ENCODE measurements around the gene ARID1B. TPM values are rescaled to one million over a fixed set of nuclear protein-coding genes. Genes with fewer than 3 reads are reported as not detected.

The ARID1B gene
- total and polyA plus RNA-seq, 2 donors, result 36.2 to 213 TPM

DNA sequence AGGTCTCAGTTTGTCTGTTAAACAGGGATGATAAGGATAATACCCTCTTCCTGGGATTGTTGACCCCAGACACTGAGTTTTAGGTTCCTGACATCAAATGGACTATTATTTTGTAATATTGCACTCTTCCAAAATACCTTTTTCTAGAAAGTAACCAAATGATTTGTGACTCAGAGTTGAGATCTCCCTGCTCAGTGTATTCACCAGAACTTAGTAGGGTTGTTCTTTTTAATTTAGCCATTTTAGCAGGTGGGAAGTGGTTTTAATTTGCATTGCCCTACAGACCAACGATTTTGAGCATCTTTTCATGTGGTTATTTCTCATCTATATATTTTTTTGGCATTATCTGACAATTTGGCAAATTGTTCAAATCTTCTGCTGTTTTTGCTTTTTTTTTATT, 471.1 kb downstream of the ARID1B start:
- DNase-seq (ENCODE audit: extremely low spot score), result no peak

DNA sequence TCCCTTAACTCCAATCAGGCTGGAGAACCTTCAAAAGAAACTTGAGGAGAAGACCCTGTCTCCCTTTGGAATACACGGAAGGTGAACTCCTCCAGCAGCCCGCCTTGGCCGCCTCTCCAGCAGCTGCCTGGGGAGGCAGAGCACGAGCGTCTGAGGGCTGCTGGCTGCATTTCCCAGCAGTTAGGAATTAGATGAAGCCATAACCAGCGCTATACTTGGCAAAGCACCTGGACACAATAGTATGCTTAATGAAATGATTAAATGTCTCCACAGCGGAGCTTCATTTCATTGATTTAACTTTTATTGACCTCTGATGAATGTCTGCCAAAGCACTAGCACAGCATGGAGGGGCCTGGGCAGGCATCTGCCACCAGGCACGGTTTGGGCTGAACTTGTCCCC, 472.6 kb downstream of the ARID1B start:
- Histone ChIP-seq H3K27ac (ENCODE audit: low read depth) (no peak overlapping the region), H3K4me1 (ENCODE audit: insufficient read depth) (no peaks in the 10 kb centered on the region), H3K36me3 (ENCODE audit: insufficient read depth) (no peaks in the 10 kb centered on the region), H3K4me3 (ENCODE audit: low read depth, low read length) (no peak overlapping the region)
- DNase-seq (ENCODE audit: extremely low spot score), result no peak
- WGBS, result 79% methylated on average over 8 of the region's 8 CpGs

More for the DNA sequence above, 471.1 kb downstream of the ARID1B start:
- H3K36me3 ChIP-seq (ENCODE audit: insufficient read depth), result no peaks in the 10 kb centered on the region
- no peak overlapping the region for H3K4me3 ChIP-seq (ENCODE audit: low read depth, low read length)
- 66% methylated on average over 1 of the region's 1 CpG for WGBS
- H3K4me1 ChIP-seq (ENCODE audit: insufficient read depth), result no peaks in the 10 kb centered on the region
- no peak overlapping the region for H3K27ac ChIP-seq (ENCODE audit: low read depth)

DNA sequence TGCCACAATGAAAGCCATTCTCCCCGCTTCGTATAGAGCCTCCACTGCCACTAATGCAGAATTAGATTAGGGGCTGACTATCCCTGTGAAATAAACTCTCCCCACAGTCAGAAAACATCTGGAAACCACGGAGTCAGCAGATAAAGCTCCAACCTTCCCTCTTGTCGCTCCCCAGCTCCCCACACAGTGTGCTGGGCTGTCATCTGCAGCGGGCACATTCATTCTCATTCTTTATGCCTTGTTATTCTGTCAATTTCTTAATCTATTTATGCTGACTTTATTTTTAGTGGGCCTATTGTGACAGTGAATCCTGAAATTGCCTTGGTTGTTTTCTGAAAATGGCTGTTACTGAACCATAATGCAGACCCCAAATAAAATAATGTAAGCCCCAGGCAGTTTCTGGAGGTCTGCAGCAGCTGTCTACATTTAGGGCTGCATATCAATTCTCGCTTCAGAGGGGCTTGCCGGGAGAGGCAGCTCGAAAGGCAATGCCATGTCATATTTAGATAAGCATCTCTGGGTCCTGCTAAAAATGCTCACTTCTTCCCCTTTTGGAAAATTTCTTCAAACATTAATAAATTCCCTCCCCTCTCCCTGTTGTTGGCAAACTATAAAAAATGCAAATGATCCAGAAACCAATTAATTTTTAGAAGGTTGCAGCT, 474.5 kb downstream of the ARID1B start:
- WGBS, result 82% methylated on average over 8 of the region's 8 CpGs
- DNase-seq (ENCODE audit: extremely low spot score), result no peak

DNA sequence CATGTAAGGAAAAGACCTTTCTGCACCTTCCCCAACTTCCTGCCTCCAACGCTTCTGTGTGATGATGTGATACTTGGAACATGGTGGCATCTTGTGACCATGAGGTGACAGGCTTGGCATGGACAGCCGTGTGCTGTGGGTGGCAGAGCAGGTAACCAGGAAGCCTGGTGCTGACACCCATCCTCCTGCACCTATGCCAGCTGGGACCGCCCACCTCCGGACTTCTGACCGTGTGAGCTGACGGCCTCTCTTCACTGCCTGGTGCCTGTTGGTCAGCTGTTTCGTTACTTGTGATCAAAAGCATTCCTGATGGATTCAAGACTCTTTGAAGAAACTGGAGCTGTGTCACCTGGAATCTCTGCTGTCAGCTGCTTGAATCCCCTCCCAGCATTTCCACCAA, 475.8 kb downstream of the ARID1B start:
- Histone ChIP-seq H3K4me1 (ENCODE audit: insufficient read depth) (no peaks in the 10 kb centered on the region), H3K36me3 (ENCODE audit: insufficient read depth) (no peaks in the 10 kb centered on the region), H3K4me3 (ENCODE audit: low read depth, low read length) (no peak overlapping the region), H3K27ac (ENCODE audit: low read depth) (no peak overlapping the region)
- no peak for DNase-seq (ENCODE audit: extremely low spot score)
- 75% methylated on average over 7 of the region's 7 CpGs for WGBS

More for the DNA sequence above, 474.5 kb downstream of the ARID1B start:
- Histone ChIP-seq H3K36me3 (ENCODE audit: insufficient read depth) (no peaks in the 10 kb centered on the region), H3K4me3 (ENCODE audit: low read depth, low read length) (no peak overlapping the region), H3K4me1 (ENCODE audit: insufficient read depth) (no peaks in the 10 kb centered on the region), H3K27ac (ENCODE audit: low read depth) (no peak overlapping the region)

DNA sequence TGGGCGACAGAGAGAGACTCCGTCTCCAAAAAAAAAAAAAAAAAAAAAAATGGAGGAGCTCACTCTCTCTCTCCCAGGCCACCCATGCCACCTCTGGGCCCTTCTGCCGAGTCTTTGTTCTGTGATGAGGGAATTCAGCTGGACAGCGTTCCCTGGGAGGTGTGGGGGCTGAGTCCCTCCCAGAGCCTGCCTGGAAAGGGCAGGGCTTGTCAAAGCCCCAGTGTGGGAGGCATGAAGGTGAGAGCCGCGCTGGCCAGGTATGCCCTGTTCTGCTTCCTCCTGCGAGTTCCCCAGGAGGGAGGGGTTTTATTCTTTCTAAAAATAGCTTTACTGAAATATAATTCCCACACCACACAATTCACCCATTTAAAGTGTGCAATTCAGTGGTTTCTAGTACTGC, 476.5 kb downstream of the ARID1B start:
- no peaks in the 10 kb centered on the region for H3K4me1 ChIP-seq (ENCODE audit: insufficient read depth)
- no peaks in the 10 kb centered on the region for H3K36me3 ChIP-seq (ENCODE audit: insufficient read depth)
- WGBS, result 88% methylated on average over 7 of the region's 7 CpGs
- H3K4me3 ChIP-seq (ENCODE audit: low read depth, low read length), result no peak overlapping the region
- H3K27ac ChIP-seq (ENCODE audit: low read depth), result no peak overlapping the region
- no peak for DNase-seq (ENCODE audit: extremely low spot score)

DNA sequence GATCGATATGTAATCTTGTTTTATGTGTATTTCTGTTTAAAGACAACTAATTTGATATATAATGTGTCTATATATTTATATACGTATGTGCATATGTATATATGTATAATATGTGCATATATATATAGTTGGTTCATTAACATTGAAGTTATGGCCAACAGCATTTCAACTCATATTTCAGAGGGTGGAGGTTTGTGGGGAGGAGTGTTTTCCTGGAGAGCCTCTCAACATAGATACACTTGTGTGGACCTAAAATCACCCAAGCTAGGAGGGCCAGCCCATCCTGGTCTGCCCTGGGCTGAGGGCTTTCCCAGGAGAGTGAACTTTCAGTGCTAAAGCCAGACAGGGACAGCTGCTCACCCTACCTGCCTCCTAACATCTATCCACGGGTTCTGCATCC, 477.4 kb downstream of the ARID1B start:
- no peak overlapping the region for H3K4me3 ChIP-seq (ENCODE audit: low read depth, low read length)
- no peak for DNase-seq (ENCODE audit: extremely low spot score)
- WGBS, result 87% methylated on average over 3 of the region's 3 CpGs

DNA sequence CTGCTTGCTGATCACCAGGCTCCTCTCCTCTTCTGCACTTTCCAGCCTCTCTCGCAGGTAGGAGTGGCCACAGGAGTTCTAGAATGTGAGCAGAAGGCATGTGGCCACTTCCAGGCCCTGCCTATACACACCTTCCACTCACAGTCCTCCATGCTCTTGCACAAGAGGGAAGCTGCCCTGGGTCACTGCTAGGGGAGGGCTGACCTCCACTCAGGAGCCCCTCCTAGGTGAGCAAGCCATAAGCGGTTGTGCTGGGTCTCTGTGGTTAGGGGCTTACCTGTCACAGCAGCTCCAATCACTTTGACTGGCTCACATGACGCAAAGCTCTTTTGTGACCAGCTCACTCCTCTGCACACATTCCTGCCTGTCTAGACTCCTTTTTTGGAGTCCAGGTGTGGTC, 477.9 kb downstream of the ARID1B start:
- no peak for DNase-seq (ENCODE audit: extremely low spot score)
- Histone ChIP-seq H3K36me3 (ENCODE audit: insufficient read depth) (no peaks in the 10 kb centered on the region), H3K4me1 (ENCODE audit: insufficient read depth) (no peaks in the 10 kb centered on the region), H3K27ac (ENCODE audit: low read depth) (no peak overlapping the region), H3K4me3 (ENCODE audit: low read depth, low read length) (no peak overlapping the region)
- 95% methylated on average over 3 of the region's 3 CpGs for WGBS

More for the DNA sequence above, 477.4 kb downstream of the ARID1B start:
- Histone ChIP-seq H3K36me3 (ENCODE audit: insufficient read depth) (no peaks in the 10 kb centered on the region), H3K4me1 (ENCODE audit: insufficient read depth) (no peaks in the 10 kb centered on the region), H3K27ac (ENCODE audit: low read depth) (no peak overlapping the region)

DNA sequence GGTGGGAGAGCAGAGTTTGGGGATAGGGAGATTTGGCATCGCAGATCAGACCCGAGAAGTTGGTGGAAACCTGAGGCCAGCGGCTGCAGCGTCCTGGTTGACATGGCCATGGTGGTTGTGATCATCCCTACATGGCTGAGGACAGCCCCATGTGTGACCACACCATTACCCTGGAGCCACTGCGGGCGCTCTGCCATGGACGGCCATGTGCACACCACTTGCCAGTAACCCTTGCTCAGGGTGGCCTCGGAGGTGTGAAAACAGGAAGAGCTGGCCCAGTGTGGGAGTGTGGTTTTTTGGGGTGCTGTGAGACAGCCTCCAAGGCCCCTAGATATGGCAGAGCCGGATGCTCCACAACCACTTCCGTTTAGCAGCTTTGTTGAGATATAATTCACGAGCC, 481.7 kb downstream of the ARID1B start:
- no peak for DNase-seq (ENCODE audit: extremely low spot score)
- Histone ChIP-seq H3K36me3 (ENCODE audit: insufficient read depth) (no peaks in the 10 kb centered on the region), H3K4me3 (ENCODE audit: low read depth, low read length) (no peak overlapping the region), H3K27ac (ENCODE audit: low read depth) (no peak overlapping the region), H3K4me1 (ENCODE audit: insufficient read depth) (no peaks in the 10 kb centered on the region)
- 96% methylated on average over 11 of the region's 11 CpGs for WGBS

DNA sequence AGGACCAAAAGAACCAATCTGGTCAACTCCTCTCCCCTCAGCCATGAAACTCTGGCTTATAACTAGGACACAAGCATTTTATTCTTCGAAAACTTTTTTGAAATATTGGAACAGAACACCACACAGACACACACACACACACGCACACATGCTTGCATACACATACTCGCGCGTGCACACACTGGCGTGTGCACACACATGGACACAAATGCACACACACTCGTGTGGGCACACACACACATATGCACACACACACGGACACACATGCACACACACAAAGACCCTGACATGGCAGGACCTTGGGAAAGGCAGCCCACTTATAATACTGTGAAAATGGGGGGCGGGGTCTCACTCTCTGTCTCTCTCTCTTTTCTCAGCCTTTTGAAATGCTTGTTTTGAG, 482.3 kb downstream of the ARID1B start:
- Histone ChIP-seq H3K4me1 (ENCODE audit: insufficient read depth) (no peaks in the 10 kb centered on the region), H3K4me3 (ENCODE audit: low read depth, low read length) (no peak overlapping the region), H3K27ac (ENCODE audit: low read depth) (no peak overlapping the region), H3K36me3 (ENCODE audit: insufficient read depth) (no peaks in the 10 kb centered on the region)
- 94% methylated on average over 9 of the region's 9 CpGs for WGBS
- DNase-seq (ENCODE audit: extremely low spot score), result no peak

Small RNA genes within 50 kb of the gene (small RNA-seq; reads per million reads assigned to genes)
- gene AL355297.2, result not detected
- gene MIR4466, result not detected

All from urinary bladder (tissue), 4 donors.